Measurements from ENCODE around the gene AGPS. TPM values are rescaled to one million over a fixed set of nuclear protein-coding genes. Genes with fewer than 3 reads are reported as not detected.
"Not testable (repeated sequence)": the region's sequence is repeated elsewhere in the genome, so short reads cannot be mapped to it uniquely, and the experiment has no call there.

AGPS gene
- total RNA-seq, 4 donors from 2014 or later: 23.1 to 38.8 (median 24.7) TPM

GRCh38 chr2:177348118-177348654 is 44.4 kb upstream of the AGPS start:
- TF ChIP-seq POLR2A (IDR thresholded peaks at IDR 0.05) (no peak), CTCF (IDR thresholded peaks at IDR 0.05) (no peak)
- intact Hi-C loops (cut with DNase I): loop anchor here (10.0 kb wide), 1 partner anchor 57 kb away; no protein-coding TSS in a partner anchor
- H3K36me3 ChIP-seq: no peaks in the 10 kb centered on the region
- H3K27me3 ChIP-seq: no peaks in the 10 kb centered on the region
- H3K4me3 ChIP-seq (replicated peaks in 1 of 3): no peak overlapping the region
- WGBS, 2 donors: 68 to 69% methylated on average over 6 to 7 of the region's 7 CpGs
- DNase-seq: no peak
- no peak overlapping the region for H3K27ac ChIP-seq
- H3K9me3 ChIP-seq: no peaks in the 10 kb centered on the region
- H3K4me1 ChIP-seq: peaks cover 0 to 10% of the 10 kb centered on the region in 2 donors

GRCh38 chr2:177348733-177349693 is 43.6 kb upstream of the AGPS start:
- Histone ChIP-seq H3K4me3 (replicated peaks in 1 of 3) (no peak overlapping the region), H3K27ac (no peak overlapping the region), H3K4me1 (peaks cover 0 to 10% of the 10 kb centered on the region in 2 donors), H3K36me3 (no peaks in the 10 kb centered on the region), H3K9me3 (no peaks in the 10 kb centered on the region), H3K27me3 (no peaks in the 10 kb centered on the region)
- intact Hi-C loops (cut with DNase I): loop anchor here (10.0 kb wide), 1 partner anchor 56 kb away; no protein-coding TSS in a partner anchor
- DNase-seq: no peak
- TF ChIP-seq CTCF (IDR thresholded peaks at IDR 0.05): no peak
- TF ChIP-seq POLR2A (IDR thresholded peaks at IDR 0.05): no peak
- WGBS, 2 donors: 92 to 99% methylated on average over 3 of the region's 3 CpGs

- intact Hi-C loops (cut with DNase I); H3K27me3 ChIP-seq; DNase-seq; H3K4me3 ChIP-seq (replicated peaks in 1 of 3); H3K9me3 ChIP-seq; H3K4me1 ChIP-seq; H3K27ac ChIP-seq; H3K36me3 ChIP-seq: not testable (repeated sequence)
- WGBS, 2 donors: 83 to 96% methylated on average over 1 of the region's 1 CpG
These were observed 41.9 kb upstream of the AGPS start for GRCh38 chr2:177350624-177351023.

- H3K4me3 ChIP-seq (replicated peaks in 1 of 3); H3K4me1 ChIP-seq; H3K36me3 ChIP-seq; H3K27ac ChIP-seq; intact Hi-C loops (cut with DNase I); H3K9me3 ChIP-seq; DNase-seq; H3K27me3 ChIP-seq: not testable (repeated sequence)
- WGBS, 2 donors: 88 to 91% methylated on average over 1 of the region's 1 CpG
These were observed 41.5 kb upstream of the AGPS start for GRCh38 chr2:177351121-177351520.

GRCh38 chr2:177352441-177353186 is 40.0 kb upstream of the AGPS start:
- TF ChIP-seq POLR2A (IDR thresholded peaks at IDR 0.05) (no peak), CTCF (IDR thresholded peaks at IDR 0.05) (no peak)
- DNase-seq: no peak
- Histone ChIP-seq H3K4me1 (peaks cover 0 to 10% of the 10 kb centered on the region in 2 donors), H3K27ac (no peak overlapping the region), H3K9me3 (no peaks in the 10 kb centered on the region), H3K4me3 (replicated peaks in 1 of 3) (no peak overlapping the region), H3K36me3 (no peaks in the 10 kb centered on the region), H3K27me3 (no peaks in the 10 kb centered on the region)
- intact Hi-C loops (cut with DNase I): no loop called here
- 46 to 48% methylated on average over 4 of the region's 4 CpGs for WGBS, 2 donors
